ENCODE results near the gene STARD10.

DNA sequence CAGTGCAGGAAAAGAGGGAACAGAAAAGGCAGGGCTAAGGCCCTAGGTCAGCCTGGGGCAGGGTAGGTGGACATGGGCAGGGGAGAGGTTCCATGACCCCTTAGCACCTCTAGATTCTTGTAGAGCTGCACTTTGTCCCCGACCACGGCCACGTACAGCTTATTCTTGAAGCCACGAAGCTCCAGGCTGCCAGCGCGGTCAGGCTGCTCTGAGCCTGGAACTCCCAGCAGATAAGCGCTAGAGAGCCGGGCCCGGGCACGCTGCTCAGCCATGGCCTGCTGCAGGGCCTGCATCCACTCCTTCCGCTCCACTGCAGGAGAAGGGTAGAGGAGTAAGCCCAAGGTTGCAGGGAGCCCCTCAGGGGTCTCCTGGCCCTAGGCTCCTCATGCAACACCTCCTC lies 83.6 kb downstream of the STARD10 start:
- TF ChIP-seq CTCF (IDR thresholded peaks at IDR 0.05) = no peak
- no peak for TF ChIP-seq POLR2AphosphoS5 (IDR thresholded peaks at IDR 0.05)
- TF ChIP-seq EP300 (IDR thresholded peaks at IDR 0.05) = no peak
- TF ChIP-seq POLR2A (IDR thresholded peaks at IDR 0.05) = no peak
